AG09309 (cell line): ENCODE data around the gene EDC3.
A peak's percentile ranks its signal among the peaks of the same experiment; 100 is the strongest.

Experiments
- DNase-seq: peaks from one replicate; pipeline ENCODE4 v3.0.0-alpha.2; 2010; ENCODE audit warnings: low read depth
- H3K4me3 ChIP-seq: 2 replicates; pipeline ENCODE4 v1.5.1; 2011; ENCODE audit warnings: mild to moderate bottlenecking, low read depth, low read length, moderate library complexity; ENCODE audit not compliant: control insufficient read depth
- TF ChIP-seq, protein P1 (sequence below): IDR thresholded peaks from 2 replicates; pipeline ENCODE4 v1.5.1; 2011; ENCODE audit warnings: mild to moderate bottlenecking, low read depth, low read length, inconsistent platforms; ENCODE audit not compliant: insufficient read depth, control insufficient read depth; ENCODE audit errors: missing control alignments

The EDC3 gene

DNA sequence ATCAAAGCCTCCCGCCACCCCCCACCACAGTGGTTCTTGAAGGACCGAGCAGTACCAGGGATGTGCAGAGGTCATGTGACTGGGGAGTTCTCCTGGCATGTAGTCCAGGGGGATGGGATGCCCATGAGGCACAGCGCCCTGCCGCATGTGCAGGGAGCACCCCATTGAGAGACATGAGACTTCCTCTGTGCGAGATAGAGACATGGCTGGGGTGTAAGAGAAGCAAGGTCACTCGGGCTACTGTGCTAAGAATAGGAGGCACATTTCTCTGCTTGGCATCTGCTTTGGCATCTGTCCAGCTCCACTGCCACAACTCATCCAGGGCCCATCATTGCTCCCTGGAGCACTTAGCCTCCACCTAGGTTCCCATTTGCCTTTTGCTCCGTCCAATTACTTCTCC lies 31.9 kb upstream of the EDC3 start:
- H3K4me3 ChIP-seq: no peak overlapping the region
- TF ChIP-seq, protein P1, sequence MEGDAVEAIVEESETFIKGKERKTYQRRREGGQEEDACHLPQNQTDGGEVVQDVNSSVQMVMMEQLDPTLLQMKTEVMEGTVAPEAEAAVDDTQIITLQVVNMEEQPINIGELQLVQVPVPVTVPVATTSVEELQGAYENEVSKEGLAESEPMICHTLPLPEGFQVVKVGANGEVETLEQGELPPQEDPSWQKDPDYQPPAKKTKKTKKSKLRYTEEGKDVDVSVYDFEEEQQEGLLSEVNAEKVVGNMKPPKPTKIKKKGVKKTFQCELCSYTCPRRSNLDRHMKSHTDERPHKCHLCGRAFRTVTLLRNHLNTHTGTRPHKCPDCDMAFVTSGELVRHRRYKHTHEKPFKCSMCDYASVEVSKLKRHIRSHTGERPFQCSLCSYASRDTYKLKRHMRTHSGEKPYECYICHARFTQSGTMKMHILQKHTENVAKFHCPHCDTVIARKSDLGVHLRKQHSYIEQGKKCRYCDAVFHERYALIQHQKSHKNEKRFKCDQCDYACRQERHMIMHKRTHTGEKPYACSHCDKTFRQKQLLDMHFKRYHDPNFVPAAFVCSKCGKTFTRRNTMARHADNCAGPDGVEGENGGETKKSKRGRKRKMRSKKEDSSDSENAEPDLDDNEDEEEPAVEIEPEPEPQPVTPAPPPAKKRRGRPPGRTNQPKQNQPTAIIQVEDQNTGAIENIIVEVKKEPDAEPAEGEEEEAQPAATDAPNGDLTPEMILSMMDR: no peak
- no peak for DNase-seq

DNA sequence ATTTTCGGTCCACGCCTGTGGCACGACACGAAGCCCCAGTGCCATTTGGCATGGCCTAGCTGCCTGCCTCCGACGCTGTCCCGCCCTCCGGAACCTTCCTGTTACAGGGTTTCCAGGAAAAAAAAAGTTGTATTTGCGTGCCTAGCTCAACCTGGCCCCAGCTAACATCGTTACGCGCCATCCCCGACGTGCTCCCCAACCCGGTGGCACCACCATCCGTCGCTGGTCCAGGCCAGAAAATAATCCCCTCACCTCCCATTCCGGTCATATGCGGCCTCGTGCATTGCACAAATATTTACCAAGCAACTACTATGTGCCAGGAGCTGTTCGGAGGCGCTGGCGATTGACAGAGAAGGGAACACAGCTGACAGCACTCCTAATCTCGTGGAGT lies 30.9 kb upstream of the EDC3 start:
- TF ChIP-seq, protein P1: no peak
- no peak for DNase-seq
- H3K4me3 ChIP-seq: peak overlapping the region; percentile 50; the same call in 1 of the 2 replicates

DNA sequence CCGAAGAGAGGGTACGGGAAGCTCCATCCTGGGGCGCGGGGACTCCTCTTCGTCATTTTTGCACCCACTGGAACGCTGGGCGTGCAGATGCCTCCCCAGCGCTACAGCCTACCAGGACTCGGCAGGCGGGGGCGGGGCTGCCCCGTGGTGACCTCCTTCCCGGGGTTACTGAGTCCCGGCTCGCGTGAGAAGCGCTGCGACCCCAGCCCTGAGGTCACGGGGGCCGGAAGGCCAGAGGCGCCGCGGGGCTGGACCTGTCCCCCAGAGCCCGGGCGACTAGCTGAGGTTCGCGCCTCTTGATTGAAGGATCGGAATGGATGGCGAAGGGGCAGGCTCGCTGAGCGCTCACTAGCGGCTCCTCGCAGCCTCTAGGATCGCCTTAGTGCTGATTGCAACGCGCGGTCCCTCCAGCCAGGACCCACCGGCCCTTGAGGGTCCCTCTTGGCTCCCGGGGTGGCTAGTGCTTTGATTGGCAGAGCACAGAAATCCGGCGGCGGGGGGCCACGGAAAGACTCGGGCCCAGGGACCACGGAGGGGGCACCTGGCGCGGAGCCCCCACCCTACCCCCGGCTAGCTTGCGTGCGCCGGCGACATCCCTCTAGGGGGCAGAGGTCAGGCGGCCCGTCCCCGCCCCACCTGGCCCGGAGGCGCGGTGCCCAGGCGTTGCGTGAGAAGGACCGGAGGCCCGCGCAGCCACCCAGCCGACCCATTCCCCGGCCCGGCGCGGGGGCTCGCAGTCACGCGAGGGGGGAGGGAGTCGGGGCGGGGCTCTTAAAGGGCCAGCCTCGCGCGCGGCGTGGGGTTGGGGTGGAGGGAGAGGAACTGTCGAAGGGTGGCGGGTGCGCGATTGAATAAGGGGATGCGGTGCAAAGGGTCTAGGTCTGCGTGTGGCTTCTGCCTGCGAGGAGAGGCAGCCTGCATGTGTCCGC lies 30.3 kb upstream of the EDC3 start:
- H3K4me3 ChIP-seq: peak overlapping the region; percentile 50
- no peak for DNase-seq
- TF ChIP-seq, protein P1: no peak

DNA sequence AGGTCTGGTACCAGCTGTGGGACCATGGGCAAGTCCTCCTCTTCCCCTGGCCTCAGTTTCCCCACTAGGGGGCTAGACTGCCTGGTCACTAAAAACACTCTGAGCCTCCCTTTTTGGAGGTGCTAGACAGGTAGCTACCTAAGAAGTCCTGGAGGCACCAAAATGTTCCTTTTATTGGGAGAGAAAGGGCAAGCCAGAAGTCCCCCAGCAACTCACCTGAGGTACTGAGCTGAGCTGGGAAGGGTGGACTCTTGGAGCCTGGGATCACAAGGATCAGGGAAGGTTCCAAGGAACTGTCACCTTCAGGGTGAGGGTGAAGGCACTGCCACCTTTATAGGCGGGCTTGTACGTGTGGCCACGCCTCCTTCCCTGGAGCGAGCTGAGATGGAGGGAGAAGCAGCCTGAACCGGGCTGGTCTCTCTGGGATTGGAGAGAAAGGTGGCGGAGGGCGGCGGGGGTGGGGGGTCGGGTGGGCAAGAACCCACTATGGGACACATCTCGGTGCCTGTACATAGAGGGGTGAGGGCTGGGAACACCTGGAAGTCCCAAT lies 29.5 kb upstream of the EDC3 start, which contains the start of gene CYP1A1:
Gene CYP1A1 (minus strand): TSS at position 304 of the 550 bp plus-strand sequence. CDS start 2,431 bp downstream, outside the sequence.
- peak within 1 kb of the TSS; percentile 50 for H3K4me3 ChIP-seq
- no peak for DNase-seq
- TF ChIP-seq, protein P1: no peak

GRCh38 chr15:74724570-74725224 lies 28.9 kb upstream of the EDC3 start:
- TF ChIP-seq, protein P1: no peak
- DNase-seq: no peak

GRCh38 chr15:74723754-74724334 lies 28.0 kb upstream of the EDC3 start:
- TF ChIP-seq, protein P1: no peak
- H3K4me3 ChIP-seq: no peak overlapping the region
- DNase-seq: no peak

More at GRCh38 chr15:74724570-74725224, 28.9 kb upstream of the EDC3 start:
- no peak overlapping the region for H3K4me3 ChIP-seq
